Thyroid gland (tissue), 4 donors: ENCODE data around the gene ARHGAP22. TPM values are rescaled to one million over a fixed set of nuclear protein-coding genes. Genes with fewer than 3 reads are reported as not detected.

Experiments used
- DNase-seq, 2 donors: peaks; one replicate each; pipeline ENCODE4 v3.0.0-alpha.2; 2019
- H3K27ac ChIP-seq, 3 donors: fragments of 200-600 bp; sonication (generic); 1 replicate in 2 of 3; 2 replicates in 1 of 3; pipeline ENCODE4 v1.5.1; 2016 to 2019; ENCODE audit warnings: mild to moderate bottlenecking in 1 of 3, moderate library complexity in 1 of 3
- H3K27me3 ChIP-seq: fragments of 200-600 bp; sonication (generic); one replicate; pipeline ENCODE4 v1.5.1; 2019
- H3K36me3 ChIP-seq, 2 donors: fragments of 200-600 bp; sonication (generic); one replicate each; pipeline ENCODE4 v1.5.1; 2016 to 2019
- H3K4me1 ChIP-seq, 2 donors: fragments of 200-600 bp; sonication (generic); one replicate each; pipeline ENCODE4 v1.5.1; 2017 to 2019
- H3K4me3 ChIP-seq, 3 donors: fragments of 200-600 bp; sonication (generic); replicated peaks in 1 of 3; 1 replicate in 2 of 3; 2 replicates in 1 of 3; pipeline ENCODE4 v1.5.1; 2016; ENCODE audit warnings: mild to moderate bottlenecking in 1 of 3
- H3K9me3 ChIP-seq: fragments of 200-600 bp; sonication (generic); one replicate; pipeline ENCODE4 v1.5.1; 2017
- CTCF ChIP-seq, 6 experiments: fragments of 200-600 bp in 3 of 6; fragments of 450-650 bp in 3 of 6; sonication (generic) in 3 of 6; IDR thresholded peaks; one replicate each; pipeline ENCODE4 v1.5.1; 2016 to 2019; ENCODE audit warnings: antibody characterized with exemption in 6 of 6, mild to moderate bottlenecking in 2 of 6, inconsistent platforms in 1 of 6, moderate library complexity in 1 of 6
- POLR2A ChIP-seq, 2 donors: fragments of 450-650 bp; IDR thresholded peaks; one replicate each; pipeline ENCODE4 v1.6.1; 2017; ENCODE audit warnings: antibody characterized with exemption in 2 of 2, mild to moderate bottlenecking in 2 of 2, moderate library complexity in 1 of 2
- WGBS, 2 donors: methylation state at CpG; one replicate each; pipeline ENCODE4 v1.1.5; 2017; 5-methylcytosine and 5-hydroxymethylcytosine counted together
- intact Hi-C: fragments of 100-400 bp; cut with DNase I; formaldehyde crosslinking; loops from one replicate; pipeline ENCODE4 v1.15.1; 2023
- total RNA-seq, 4 donors: library from RNA; depleted of rRNA; stranded (reverse); fragments of >200 nt; gene quantifications; one replicate each; pipeline ENCODE4 v1.2.3, GENCODE V29; 2016

The ARHGAP22 gene
- total RNA-seq, 4 donors from 2014 or later = 3.4 to 29.5 (median 19.1) TPM

DNA sequence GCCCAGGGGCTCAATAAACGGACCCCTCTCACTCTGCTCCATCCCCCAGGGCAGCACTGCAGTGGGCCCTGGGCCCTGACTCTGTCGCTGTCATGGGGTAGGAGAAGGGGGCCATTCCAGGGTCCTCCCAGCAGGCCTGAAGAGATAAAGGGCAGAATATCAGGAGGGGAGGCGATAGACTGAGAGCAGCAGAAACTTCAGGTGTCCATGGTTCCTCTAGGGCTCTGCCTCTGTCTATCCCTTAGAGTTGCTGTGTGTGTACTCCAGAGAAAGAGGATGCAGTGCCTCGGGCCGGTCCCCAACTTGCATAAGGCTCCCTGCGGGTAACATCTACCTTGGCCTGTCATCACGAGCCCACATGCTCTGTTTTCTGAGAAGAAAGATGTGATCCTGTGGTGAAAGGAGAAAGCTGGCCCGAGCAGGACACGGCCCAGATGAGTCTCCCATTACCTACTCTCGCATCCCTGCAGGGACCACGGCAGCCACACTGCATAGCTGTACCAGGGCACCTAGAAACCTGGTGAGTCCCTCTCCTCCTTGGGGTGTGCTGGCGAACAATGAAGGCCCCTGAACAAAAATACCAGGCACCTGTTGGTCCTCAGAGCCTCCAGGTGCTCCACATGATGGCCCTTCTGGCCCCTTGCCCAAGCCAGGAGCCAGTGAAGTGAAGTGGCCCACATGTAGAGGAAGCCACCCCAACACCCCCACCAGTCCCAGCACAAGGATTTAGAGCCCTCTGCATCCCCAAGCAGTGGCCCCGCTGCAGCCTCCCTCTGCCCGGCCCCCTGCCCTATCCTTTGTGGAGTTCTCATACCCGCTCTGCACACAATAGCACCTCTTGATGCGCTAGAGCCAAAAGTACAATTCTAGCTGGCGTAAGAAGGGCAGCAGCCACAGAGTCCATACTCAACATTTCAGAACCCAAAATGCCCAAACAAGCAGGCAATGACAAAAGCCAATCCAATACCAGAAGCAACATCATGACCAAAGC lies 106.8 kb downstream of the ARHGAP22 start:
- Histone ChIP-seq H3K4me3 (no peak overlapping the region), H3K4me1 (peaks cover 8 to 27% of the 10 kb centered on the region in 2 donors), H3K9me3 (no peaks in the 10 kb centered on the region), H3K27me3 (no peaks in the 10 kb centered on the region), H3K27ac (no peak overlapping the region), H3K36me3 (no peaks in the 10 kb centered on the region)
- TF ChIP-seq POLR2A (IDR thresholded peaks at IDR 0.05) = no peak
- no peak for TF ChIP-seq CTCF (IDR thresholded peaks at IDR 0.05)
- 70 to 77% methylated on average over 12 to 16 of the region's 17 CpGs for WGBS, 2 donors
- DNase-seq = peak; percentile 73 to 78
- intact Hi-C loops = no loop called here

DNA sequence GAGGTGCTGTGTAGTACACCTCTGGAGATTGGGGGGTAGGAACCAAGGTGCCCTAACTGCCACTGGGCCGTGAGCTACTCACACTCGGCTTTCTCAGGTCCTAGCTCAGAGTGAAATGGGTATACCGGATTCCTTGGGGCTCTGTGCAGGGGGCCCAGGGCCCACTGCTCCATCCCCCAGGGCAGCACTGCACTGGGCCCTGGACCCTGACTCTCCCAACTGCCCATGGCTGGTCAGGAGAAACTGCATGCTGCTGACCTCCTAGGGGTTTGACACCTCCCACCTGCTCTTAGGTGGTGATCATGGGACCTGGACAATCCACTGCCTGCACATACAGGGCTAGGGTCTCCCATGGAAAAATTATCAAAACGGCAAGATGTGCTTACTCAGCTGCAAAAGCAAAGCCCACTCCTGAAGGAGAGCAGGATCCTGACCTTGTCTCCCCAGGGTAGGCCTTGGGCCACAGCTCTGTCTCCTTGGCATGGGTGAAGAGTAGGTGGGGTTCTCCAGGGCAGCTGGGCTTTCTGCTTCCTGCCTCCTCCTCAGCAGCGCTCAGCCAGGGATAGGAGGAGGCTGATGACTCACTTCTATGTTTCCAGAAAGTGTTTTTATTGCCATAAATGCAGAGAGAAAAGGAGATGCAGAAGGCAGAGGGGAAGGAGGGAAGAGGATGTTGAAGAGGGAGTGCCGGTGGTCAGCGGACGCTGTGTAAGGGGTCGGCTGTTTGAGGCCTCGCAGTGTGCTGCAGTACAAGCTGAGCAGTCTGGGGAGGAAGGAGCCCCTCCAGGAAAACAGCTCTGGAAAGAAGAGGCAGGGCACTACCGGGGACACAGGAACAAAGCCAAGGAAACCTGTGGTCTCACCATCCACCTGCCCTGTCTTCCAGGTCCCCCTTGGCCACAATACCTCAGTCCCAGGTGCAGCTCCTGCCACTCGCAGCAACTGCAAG lies 107.8 kb downstream of the ARHGAP22 start:
- Histone ChIP-seq H3K4me3 (no peak overlapping the region), H3K36me3 (no peaks in the 10 kb centered on the region), H3K27ac (no peak overlapping the region), H3K9me3 (no peaks in the 10 kb centered on the region), H3K4me1 (peaks cover 4 to 24% of the 10 kb centered on the region in 2 donors), H3K27me3 (no peaks in the 10 kb centered on the region)
- no peak for TF ChIP-seq CTCF (IDR thresholded peaks at IDR 0.05)
- TF ChIP-seq POLR2A (IDR thresholded peaks at IDR 0.05) = no peak
- 49 to 53% methylated on average over 11 to 12 of the region's 12 CpGs for WGBS, 2 donors
- intact Hi-C loops = no loop called here
- peak; percentile 47 to 54 for DNase-seq

GRCh38 chr10:48496105-48496830 lies 108.6 kb downstream of the ARHGAP22 start:
- Histone ChIP-seq H3K27me3 (no peaks in the 10 kb centered on the region), H3K4me1 (peaks cover 0 to 18% of the 10 kb centered on the region in 2 donors), H3K27ac (no peak overlapping the region), H3K9me3 (no peaks in the 10 kb centered on the region), H3K4me3 (no peak overlapping the region), H3K36me3 (no peaks in the 10 kb centered on the region)
- intact Hi-C loops = no loop called here
- DNase-seq = peak; percentile 48 to 49
- 66 to 83% methylated on average over 10 of the region's 10 CpGs for WGBS, 2 donors
- TF ChIP-seq POLR2A (IDR thresholded peaks at IDR 0.05) = no peak
- TF ChIP-seq CTCF (IDR thresholded peaks at IDR 0.05) = no peak

DNA sequence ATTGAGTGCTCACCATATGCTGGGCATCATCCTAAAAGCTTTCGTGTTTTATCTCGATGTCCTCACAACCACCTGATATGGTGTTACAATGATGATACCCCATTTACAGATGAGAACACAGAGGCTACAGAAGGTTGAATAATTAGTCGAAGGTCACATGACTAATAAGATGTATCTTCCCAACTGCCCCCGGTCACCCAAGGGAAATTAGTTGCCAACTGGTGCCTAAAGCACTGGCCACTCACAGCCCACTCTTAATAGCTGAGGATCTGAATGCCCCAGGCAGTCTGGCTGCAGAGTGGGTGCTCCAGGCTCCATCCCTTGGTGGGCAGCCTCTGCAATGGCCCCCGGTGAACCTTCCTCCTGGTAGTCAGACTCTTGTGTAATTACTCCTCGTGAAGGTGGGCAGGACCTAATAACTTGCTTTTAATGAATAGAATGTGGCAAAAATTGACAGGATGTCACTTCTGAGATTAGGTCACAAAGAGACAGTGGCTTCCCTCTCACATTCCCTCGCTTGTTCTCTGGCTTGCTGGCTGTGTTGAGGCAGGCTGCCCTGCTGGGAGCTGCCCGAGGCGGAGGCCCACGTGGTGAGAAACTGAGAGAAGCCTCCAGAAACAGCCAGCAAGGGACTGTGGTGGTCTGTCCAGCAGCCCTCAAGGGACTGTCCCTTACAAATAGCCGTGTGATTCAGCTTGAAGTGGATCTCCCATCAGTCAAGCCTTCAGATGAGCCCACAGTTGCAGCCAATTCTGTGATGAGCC lies 109.4 kb downstream of the ARHGAP22 start:
- TF ChIP-seq CTCF (IDR thresholded peaks at IDR 0.05) = no peak
- TF ChIP-seq POLR2A (IDR thresholded peaks at IDR 0.05) = no peak
- Histone ChIP-seq H3K27ac (no peak overlapping the region), H3K9me3 (no peaks in the 10 kb centered on the region), H3K36me3 (no peaks in the 10 kb centered on the region), H3K4me1 (peaks cover 0 to 18% of the 10 kb centered on the region in 2 donors), H3K4me3 (no peak overlapping the region), H3K27me3 (no peaks in the 10 kb centered on the region)
- DNase-seq = no peak
- 89 to 95% methylated on average over 10 to 11 of the region's 11 CpGs for WGBS, 2 donors
- intact Hi-C loops = no loop called here
